Thyroid gland (tissue), 4 donors: Measurements from ENCODE around the gene CDC123. TPM values are rescaled to one million over a fixed set of nuclear protein-coding genes. Genes with fewer than 3 reads are reported as not detected.

ENCODE experiments used
- DNase-seq, 2 donors: peaks; one replicate each; pipeline ENCODE4 v3.0.0-alpha.2; 2019
- H3K27ac ChIP-seq, 3 donors: fragments of 200-600 bp; sonication (generic); 1 replicate in 2 of 3; 2 replicates in 1 of 3; pipeline ENCODE4 v1.5.1; 2016 to 2019; ENCODE audit warnings: mild to moderate bottlenecking in 1 of 3, moderate library complexity in 1 of 3
- H3K27me3 ChIP-seq: fragments of 200-600 bp; sonication (generic); one replicate; pipeline ENCODE4 v1.5.1; 2019
- H3K36me3 ChIP-seq, 2 donors: fragments of 200-600 bp; sonication (generic); one replicate each; pipeline ENCODE4 v1.5.1; 2016 to 2019
- H3K4me1 ChIP-seq, 2 donors: fragments of 200-600 bp; sonication (generic); one replicate each; pipeline ENCODE4 v1.5.1; 2017 to 2019
- H3K4me3 ChIP-seq, 3 donors: fragments of 200-600 bp; sonication (generic); replicated peaks in 1 of 3; 1 replicate in 2 of 3; 2 replicates in 1 of 3; pipeline ENCODE4 v1.5.1; 2016; ENCODE audit warnings: mild to moderate bottlenecking in 1 of 3
- H3K9me3 ChIP-seq: fragments of 200-600 bp; sonication (generic); one replicate; pipeline ENCODE4 v1.5.1; 2017
- POLR2A ChIP-seq, 2 donors: fragments of 450-650 bp; IDR thresholded peaks; one replicate each; pipeline ENCODE4 v1.6.1; 2017; ENCODE audit warnings: antibody characterized with exemption in 2 of 2, mild to moderate bottlenecking in 2 of 2, moderate library complexity in 1 of 2
- WGBS, 2 donors: methylation state at CpG; one replicate each; pipeline ENCODE4 v1.1.5; 2017; 5-methylcytosine and 5-hydroxymethylcytosine counted together
- intact Hi-C: fragments of 100-400 bp; cut with DNase I; formaldehyde crosslinking; loops from one replicate; pipeline ENCODE4 v1.15.1; 2023
- total RNA-seq, 4 donors: library from RNA; depleted of rRNA; stranded (reverse); fragments of >200 nt; gene quantifications; one replicate each; pipeline ENCODE4 v1.2.3, GENCODE V29; 2016
- TF ChIP-seq, protein P1 (sequence below), 6 experiments: fragments of 200-600 bp in 3 of 6; fragments of 450-650 bp in 3 of 6; sonication (generic) in 3 of 6; IDR thresholded peaks; one replicate each; pipeline ENCODE4 v1.5.1; 2016 to 2019; ENCODE audit warnings: antibody characterized with exemption in 6 of 6, mild to moderate bottlenecking in 2 of 6, inconsistent platforms in 1 of 6, moderate library complexity in 1 of 6

The CDC123 gene
- total RNA-seq, 4 donors from 2014 or later = 50.7 to 88.2 (median 68.9) TPM

GRCh38 chr10:12196531-12197211, 683 bp downstream of the CDC123 start:
- WGBS, 2 donors = 9 to 10% methylated on average over 15 of the region's 15 CpGs
- peaks cover 17 to 27% of the 10 kb centered on the region in 2 donors for H3K4me1 ChIP-seq

GRCh38 chr10:12198156-12198555, 2.2 kb downstream of the CDC123 start:
- Histone ChIP-seq H3K27me3 (no peaks in the 10 kb centered on the region), H3K9me3 (no peaks in the 10 kb centered on the region), H3K4me1 (peaks cover 17 to 27% of the 10 kb centered on the region in 2 donors), H3K27ac (no peak overlapping the region), H3K4me3 (no peak overlapping the region), H3K36me3 (peaks cover 10% of the 10 kb centered on the region in 2 donors)
- no peak for DNase-seq
- intact Hi-C loops = no loop called here
- no peak for TF ChIP-seq POLR2A (IDR thresholded peaks at IDR 0.05)
- TF ChIP-seq, protein P1, sequence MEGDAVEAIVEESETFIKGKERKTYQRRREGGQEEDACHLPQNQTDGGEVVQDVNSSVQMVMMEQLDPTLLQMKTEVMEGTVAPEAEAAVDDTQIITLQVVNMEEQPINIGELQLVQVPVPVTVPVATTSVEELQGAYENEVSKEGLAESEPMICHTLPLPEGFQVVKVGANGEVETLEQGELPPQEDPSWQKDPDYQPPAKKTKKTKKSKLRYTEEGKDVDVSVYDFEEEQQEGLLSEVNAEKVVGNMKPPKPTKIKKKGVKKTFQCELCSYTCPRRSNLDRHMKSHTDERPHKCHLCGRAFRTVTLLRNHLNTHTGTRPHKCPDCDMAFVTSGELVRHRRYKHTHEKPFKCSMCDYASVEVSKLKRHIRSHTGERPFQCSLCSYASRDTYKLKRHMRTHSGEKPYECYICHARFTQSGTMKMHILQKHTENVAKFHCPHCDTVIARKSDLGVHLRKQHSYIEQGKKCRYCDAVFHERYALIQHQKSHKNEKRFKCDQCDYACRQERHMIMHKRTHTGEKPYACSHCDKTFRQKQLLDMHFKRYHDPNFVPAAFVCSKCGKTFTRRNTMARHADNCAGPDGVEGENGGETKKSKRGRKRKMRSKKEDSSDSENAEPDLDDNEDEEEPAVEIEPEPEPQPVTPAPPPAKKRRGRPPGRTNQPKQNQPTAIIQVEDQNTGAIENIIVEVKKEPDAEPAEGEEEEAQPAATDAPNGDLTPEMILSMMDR (IDR thresholded peaks at IDR 0.05) = no peak
- WGBS, 2 donors = 91 to 94% methylated on average over 2 of the region's 2 CpGs

More at GRCh38 chr10:12196531-12197211, 683 bp downstream of the CDC123 start:
- intact Hi-C loops = no loop called here
- Histone ChIP-seq H3K27me3 (no peaks in the 10 kb centered on the region), H3K27ac (peak overlapping the region in 1 of 3 donors; percentile 95), H3K36me3 (peaks cover 0 to 5% of the 10 kb centered on the region in 2 donors), H3K4me3 (peak overlapping the region; percentile 60 to 93 (median 64)), H3K9me3 (no peaks in the 10 kb centered on the region)
- DNase-seq = no peak
- TF ChIP-seq, protein P1 (IDR thresholded peaks at IDR 0.05) = no peak
- no peak for TF ChIP-seq POLR2A (IDR thresholded peaks at IDR 0.05)

DNA sequence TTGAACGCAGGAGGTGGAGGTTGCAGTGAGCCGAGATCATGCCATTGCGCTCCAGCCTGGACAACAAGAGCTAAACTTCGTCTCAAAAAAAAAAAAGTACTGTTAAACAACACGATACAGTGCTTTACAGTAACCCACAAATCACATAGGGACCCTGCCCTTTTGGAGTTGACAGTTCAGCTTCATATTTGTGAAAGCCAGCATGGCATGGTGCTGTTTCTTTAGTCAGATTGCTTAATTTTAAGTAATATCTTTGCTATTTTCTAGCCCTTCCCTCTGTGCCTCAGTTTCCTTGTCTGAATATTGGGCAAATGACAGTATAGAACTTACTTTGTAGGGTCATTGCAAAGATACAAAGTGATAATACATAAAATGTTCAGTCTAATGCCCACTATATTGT, 4.9 kb downstream of the CDC123 start:
- H3K27ac ChIP-seq = no peak overlapping the region
- TF ChIP-seq POLR2A (IDR thresholded peaks at IDR 0.05) = no peak
- TF ChIP-seq, protein P1 (IDR thresholded peaks at IDR 0.05) = no peak
- H3K27me3 ChIP-seq = no peaks in the 10 kb centered on the region
- 98 to 99% methylated on average over 5 of the region's 5 CpGs for WGBS, 2 donors
- intact Hi-C loops = no loop called here
- H3K4me3 ChIP-seq = no peak overlapping the region
- DNase-seq = no peak
- no peaks in the 10 kb centered on the region for H3K9me3 ChIP-seq
- peaks cover 10 to 11% of the 10 kb centered on the region in 2 donors for H3K36me3 ChIP-seq
- H3K4me1 ChIP-seq = peaks cover 11 to 12% of the 10 kb centered on the region in 2 donors

DNA sequence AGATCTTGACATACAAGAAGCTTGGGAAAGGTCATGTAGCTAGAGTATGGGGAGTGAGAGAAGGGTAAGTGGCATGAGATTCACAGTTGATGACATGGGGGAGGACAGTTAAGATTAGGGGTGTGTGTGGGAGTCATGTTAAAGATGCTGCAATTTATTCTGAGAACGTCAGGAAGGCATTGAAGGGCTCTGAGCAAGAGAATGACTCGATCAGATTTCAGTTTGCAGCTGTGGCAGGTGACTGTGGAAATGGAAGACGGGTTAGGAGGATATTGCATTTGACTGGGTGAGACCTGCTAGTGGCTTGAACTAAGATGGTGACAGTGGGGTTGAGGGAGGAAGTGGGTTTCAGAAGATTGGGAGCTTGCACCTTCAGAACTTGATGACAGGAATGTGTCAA, 5.6 kb downstream of the CDC123 start:
- H3K4me3 ChIP-seq = no peak overlapping the region
- WGBS, 2 donors = 92 to 94% methylated on average over 3 of the region's 3 CpGs
- TF ChIP-seq POLR2A (IDR thresholded peaks at IDR 0.05) = no peak
- TF ChIP-seq, protein P1 (IDR thresholded peaks at IDR 0.05) = no peak
- no peak overlapping the region for H3K27ac ChIP-seq
- intact Hi-C loops = no loop called here
- H3K27me3 ChIP-seq = no peaks in the 10 kb centered on the region
- H3K4me1 ChIP-seq = peaks cover 10 to 12% of the 10 kb centered on the region in 2 donors
- peaks cover 10 to 11% of the 10 kb centered on the region in 2 donors for H3K36me3 ChIP-seq
- no peak for DNase-seq
- H3K9me3 ChIP-seq = no peaks in the 10 kb centered on the region

GRCh38 chr10:12202226-12202625, 6.2 kb downstream of the CDC123 start:
- Histone ChIP-seq H3K27me3 (no peaks in the 10 kb centered on the region), H3K36me3 (peaks cover 10 to 11% of the 10 kb centered on the region in 2 donors), H3K9me3 (no peaks in the 10 kb centered on the region), H3K4me1 (peaks cover 5 to 8% of the 10 kb centered on the region in 2 donors), H3K4me3 (no peak overlapping the region), H3K27ac (no peak overlapping the region)
- DNase-seq = no peak
- TF ChIP-seq, protein P1 (IDR thresholded peaks at IDR 0.05) = no peak
- TF ChIP-seq POLR2A (IDR thresholded peaks at IDR 0.05) = no peak
- WGBS, 2 donors = 90 to 91% methylated on average over 5 of the region's 5 CpGs
- intact Hi-C loops = no loop called here
